ENCODE results near the gene KCNK7. TPM values are rescaled to one million over a fixed set of nuclear protein-coding genes. Genes with fewer than 3 reads are reported as not detected.

The KCNK7 gene
- total RNA-seq, 2 donors from 2014 or later = 0.66 to 1.0 TPM

- ATAC-seq (peak; percentile 45), DNase-seq (peak; percentile 92 to 93 (median 92))
- peak in 2 of 3 donors; percentile 25 to 28 for TF ChIP-seq POLR2A (IDR thresholded peaks at IDR 0.05)
- TF ChIP-seq CTCF (IDR thresholded peaks at IDR 0.05) = no peak
- Histone ChIP-seq H3K4me3 (peak within 1 kb of the TSS in 1 of 2 donors; percentile 49), H3K36me3 (replicated peaks in 1 of 2; ENCODE audit: insufficient read depth in 1 of 2, low read depth in 2 of 2) (no peaks in the 10 kb centered on the region), H3K27ac (peak within 1 kb of the TSS; percentile 72 to 94 (median 86)), H3K4me1 (peaks cover 76% of the 10 kb centered on the region), H3K9me3 (no peaks in the 10 kb centered on the region), H3K27me3 (no peaks in the 10 kb centered on the region)
- WGBS, 2 donors = 0 to 1% methylated on average over 8 to 27 of the region's 86 CpGs
- intact Hi-C loops (cut with DNase I) = no loop called here
Measured at GRCh38 chr11:65572356-65573051, 23.1 kb downstream of the KCNK7 start, which contains the start of gene FAM89B. FAM89B (plus strand) TSS chr11:65572538; CDS start chr11:65572670, 132 bp downstream.

- H3K4me1 ChIP-seq = peaks cover 74% of the 10 kb centered on the region
- intact Hi-C loops (cut with DNase I) = no loop called here
- ATAC-seq (no peak), DNase-seq (peak; percentile 51 to 58 (median 52))
- peak overlapping the region; percentile 72 to 94 (median 86) for H3K27ac ChIP-seq
- 0 to 6% methylated on average over 2 to 11 of the region's 11 CpGs for WGBS, 2 donors
- no peak overlapping the region for H3K4me3 ChIP-seq
- H3K27me3 ChIP-seq = no peaks in the 10 kb centered on the region
- peak in 5 of 7 experiments; percentile 4 to 52 (median 44) for TF ChIP-seq CTCF (IDR thresholded peaks at IDR 0.05)
- TF ChIP-seq POLR2A (IDR thresholded peaks at IDR 0.05) = peak in 1 of 3 donors; percentile 19
- H3K36me3 ChIP-seq (replicated peaks in 1 of 2; ENCODE audit: insufficient read depth in 1 of 2, low read depth in 2 of 2) = no peaks in the 10 kb centered on the region
- no peaks in the 10 kb centered on the region for H3K9me3 ChIP-seq
Measured at GRCh38 chr11:65571940-65572339, 23.7 kb downstream of the KCNK7 start.

GRCh38 chr11:65571420-65571819, 24.2 kb downstream of the KCNK7 start:
- no peak overlapping the region for H3K4me3 ChIP-seq
- DNase-seq (peak in 3 of 4 donors; percentile 59 to 71 (median 65)), ATAC-seq (no peak)
- H3K36me3 ChIP-seq (replicated peaks in 1 of 2; ENCODE audit: insufficient read depth in 1 of 2, low read depth in 2 of 2) = no peaks in the 10 kb centered on the region
- H3K4me1 ChIP-seq = peaks cover 69% of the 10 kb centered on the region
- no peaks in the 10 kb centered on the region for H3K27me3 ChIP-seq
- H3K9me3 ChIP-seq = no peaks in the 10 kb centered on the region
- WGBS, 2 donors = 21 to 31% methylated on average over 9 of the region's 9 CpGs
- intact Hi-C loops (cut with DNase I) = no loop called here
- no peak for TF ChIP-seq POLR2A (IDR thresholded peaks at IDR 0.05)
- no peak for TF ChIP-seq CTCF (IDR thresholded peaks at IDR 0.05)
- peak overlapping the region; percentile 72 to 94 (median 86) for H3K27ac ChIP-seq

GRCh38 chr11:65569973-65570918, 25.4 kb downstream of the KCNK7 start, which contains the start of gene ZNRD2:
ZNRD2 (plus strand) TSS chr11:65570477; CDS start chr11:65570492, 15 bp downstream.
- H3K9me3 ChIP-seq = no peaks in the 10 kb centered on the region
- peak within 1 kb of the TSS; percentile 72 to 94 (median 90) for H3K27ac ChIP-seq
- H3K36me3 ChIP-seq (replicated peaks in 1 of 2; ENCODE audit: insufficient read depth in 1 of 2, low read depth in 2 of 2) = no peaks in the 10 kb centered on the region
- peak within 1 kb of the TSS; percentile 71 to 77 for H3K4me3 ChIP-seq
- DNase-seq (peak; percentile 96 to 98 (median 98)), ATAC-seq (peak; percentile 81)
- peak; percentile 33 to 82 (median 73) for TF ChIP-seq POLR2A (IDR thresholded peaks at IDR 0.05)
- TF ChIP-seq CTCF (IDR thresholded peaks at IDR 0.05) = peak in 6 of 7 experiments; percentile 9 to 62 (median 52)
- peaks cover 60% of the 10 kb centered on the region for H3K4me1 ChIP-seq
- intact Hi-C loops (cut with DNase I) = no loop called here
- H3K27me3 ChIP-seq = no peaks in the 10 kb centered on the region
- 0% methylated on average over 2 to 88 of the region's 89 CpGs for WGBS, 2 donors

All from body of pancreas (tissue), 4 donors.